ENCODE measurements around the gene SATB2.

The SATB2 gene

DNA sequence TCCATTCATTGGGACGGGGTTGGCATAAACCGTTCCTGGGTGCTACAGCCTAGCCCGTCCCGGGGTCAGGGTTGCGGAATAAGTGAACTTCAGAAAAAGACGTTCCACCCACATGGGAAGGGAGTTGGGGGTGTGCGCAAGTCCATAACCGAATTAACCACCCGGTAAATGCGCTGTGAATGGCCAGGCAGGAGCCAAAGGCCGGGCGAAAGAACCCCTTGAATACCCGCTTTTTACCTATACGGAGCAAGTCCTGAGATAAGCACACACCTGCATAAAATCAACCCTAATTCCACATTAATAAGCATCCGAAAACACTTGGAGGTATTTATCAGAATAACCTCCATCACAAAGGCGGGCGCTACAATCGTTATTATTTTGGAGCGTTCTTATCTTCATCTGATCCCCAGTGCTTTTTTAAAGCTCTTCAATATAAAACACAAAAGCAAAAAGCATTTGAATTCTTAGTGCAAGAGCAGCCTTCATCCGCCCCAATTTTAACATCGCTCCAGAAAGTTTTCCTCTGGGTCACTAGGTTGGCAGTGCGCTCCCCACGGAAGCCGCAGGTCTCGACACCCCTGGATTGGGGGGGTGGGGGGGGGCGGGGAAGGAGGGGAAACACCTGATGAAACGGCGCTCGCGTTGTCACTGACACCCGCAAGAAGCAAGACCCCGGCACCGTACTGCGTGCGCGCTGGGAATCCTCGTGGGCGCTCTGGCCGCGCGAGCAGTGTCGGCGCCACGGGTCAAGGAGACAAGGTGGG is 1.2 kb downstream of the SATB2 start:
- Histone ChIP-seq H3K4me1 (ENCODE audit: insufficient read depth, low read length) (peaks cover 13% of the 10 kb centered on the region; the same call in 1 of the 2 replicates), H3K27ac (ENCODE audit: low read length) (no peak overlapping the region), H4K20me1 (ENCODE audit: insufficient read depth, low read length) (no peaks in the 10 kb centered on the region), H3K79me2 (ENCODE audit: insufficient read depth, low read length) (no peaks in the 10 kb centered on the region), H3K36me3 (ENCODE audit: insufficient read depth, low read length) (no peaks in the 10 kb centered on the region), H3K4me2 (ENCODE audit: insufficient read depth, low read length) (no peak overlapping the region), H3K9ac (ENCODE audit: low read depth, low read length) (no peak overlapping the region), H2AFZ (ENCODE audit: low read depth, low read length) (no peak overlapping the region), H3K27me3 (ENCODE audit: insufficient read depth, low read length, poor library complexity) (peaks cover 15% of the 10 kb centered on the region), H3K9me3 (ENCODE audit: insufficient read depth, low read length, severe bottlenecking) (no peaks in the 10 kb centered on the region), H3K4me3 (ENCODE audit: low read depth in 1 of 2, low read length in 2 of 2) (no peak overlapping the region)
- no peak for DNase-seq
- TF ChIP-seq EZH2 (IDR thresholded peaks at IDR 0.05; ENCODE audit: borderline replicate concordance, low read depth, low read length, severe bottlenecking): no peak
- TF ChIP-seq, protein P1, sequence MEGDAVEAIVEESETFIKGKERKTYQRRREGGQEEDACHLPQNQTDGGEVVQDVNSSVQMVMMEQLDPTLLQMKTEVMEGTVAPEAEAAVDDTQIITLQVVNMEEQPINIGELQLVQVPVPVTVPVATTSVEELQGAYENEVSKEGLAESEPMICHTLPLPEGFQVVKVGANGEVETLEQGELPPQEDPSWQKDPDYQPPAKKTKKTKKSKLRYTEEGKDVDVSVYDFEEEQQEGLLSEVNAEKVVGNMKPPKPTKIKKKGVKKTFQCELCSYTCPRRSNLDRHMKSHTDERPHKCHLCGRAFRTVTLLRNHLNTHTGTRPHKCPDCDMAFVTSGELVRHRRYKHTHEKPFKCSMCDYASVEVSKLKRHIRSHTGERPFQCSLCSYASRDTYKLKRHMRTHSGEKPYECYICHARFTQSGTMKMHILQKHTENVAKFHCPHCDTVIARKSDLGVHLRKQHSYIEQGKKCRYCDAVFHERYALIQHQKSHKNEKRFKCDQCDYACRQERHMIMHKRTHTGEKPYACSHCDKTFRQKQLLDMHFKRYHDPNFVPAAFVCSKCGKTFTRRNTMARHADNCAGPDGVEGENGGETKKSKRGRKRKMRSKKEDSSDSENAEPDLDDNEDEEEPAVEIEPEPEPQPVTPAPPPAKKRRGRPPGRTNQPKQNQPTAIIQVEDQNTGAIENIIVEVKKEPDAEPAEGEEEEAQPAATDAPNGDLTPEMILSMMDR (IDR thresholded peaks at IDR 0.05; ENCODE audit: borderline replicate concordance, extremely low read depth, low read length, poor library complexity, severe bottlenecking): no peak
- ATAC-seq (ENCODE audit: insufficient read depth, low read depth): no peak

DNA sequence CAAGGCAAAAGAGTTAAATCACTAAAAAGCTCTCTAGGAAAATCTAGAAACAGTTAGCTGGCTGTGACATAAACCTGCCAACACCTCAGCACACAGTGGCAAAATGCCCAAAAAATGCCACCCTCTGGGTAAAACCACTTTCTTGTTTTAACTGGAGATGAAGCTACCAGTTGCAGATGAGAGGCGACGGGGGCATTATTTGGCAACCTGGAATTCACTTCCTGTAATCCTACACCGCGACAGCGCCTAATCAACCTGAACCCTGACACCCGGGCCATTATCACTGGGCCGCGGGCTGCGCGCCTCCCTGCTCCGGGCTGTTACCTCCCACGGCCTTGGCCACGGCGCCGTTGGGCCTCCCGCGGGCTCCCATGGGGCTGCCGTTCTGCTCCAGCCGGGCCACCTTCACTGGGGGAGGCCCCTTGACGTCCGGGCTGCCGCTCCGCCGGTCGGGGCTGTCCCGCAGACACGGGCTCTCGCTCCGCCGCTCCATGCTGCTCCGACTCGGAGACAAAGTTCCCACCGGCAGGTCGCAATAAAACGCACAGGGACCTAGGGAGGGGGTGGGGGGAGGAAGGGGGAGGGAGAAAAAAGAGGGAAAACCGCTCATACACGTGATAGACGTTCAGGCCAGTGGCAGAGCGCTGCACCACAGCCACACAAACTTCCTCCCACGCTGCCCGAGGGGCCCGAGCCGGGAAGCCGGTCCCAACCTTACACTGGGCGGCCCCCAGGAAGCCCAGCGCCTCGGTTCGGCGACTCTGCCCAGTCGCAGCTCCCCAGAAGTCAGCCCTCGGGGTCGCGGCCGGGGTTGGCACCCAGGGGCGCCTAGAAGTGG is 2.0 kb downstream of the SATB2 start:
- Histone ChIP-seq H3K4me3 (ENCODE audit: low read depth in 1 of 2, low read length in 2 of 2) (no peak overlapping the region), H3K27me3 (ENCODE audit: insufficient read depth, low read length, poor library complexity) (peaks cover 15% of the 10 kb centered on the region), H3K9ac (ENCODE audit: low read depth, low read length) (no peak overlapping the region), H4K20me1 (ENCODE audit: insufficient read depth, low read length) (no peaks in the 10 kb centered on the region), H2AFZ (ENCODE audit: low read depth, low read length) (no peak overlapping the region), H3K79me2 (ENCODE audit: insufficient read depth, low read length) (no peaks in the 10 kb centered on the region), H3K9me3 (ENCODE audit: insufficient read depth, low read length, severe bottlenecking) (no peaks in the 10 kb centered on the region), H3K36me3 (ENCODE audit: insufficient read depth, low read length) (no peaks in the 10 kb centered on the region), H3K27ac (ENCODE audit: low read length) (no peak overlapping the region), H3K4me1 (ENCODE audit: insufficient read depth, low read length) (peaks cover 13% of the 10 kb centered on the region; the same call in 1 of the 2 replicates), H3K4me2 (ENCODE audit: insufficient read depth, low read length) (no peak overlapping the region)
- TF ChIP-seq EZH2 (IDR thresholded peaks at IDR 0.05; ENCODE audit: borderline replicate concordance, low read depth, low read length, severe bottlenecking): no peak
- TF ChIP-seq, protein P1 (IDR thresholded peaks at IDR 0.05; ENCODE audit: borderline replicate concordance, extremely low read depth, low read length, poor library complexity, severe bottlenecking): no peak
- DNase-seq (no peak), ATAC-seq (ENCODE audit: insufficient read depth, low read depth) (no peak)

DNA sequence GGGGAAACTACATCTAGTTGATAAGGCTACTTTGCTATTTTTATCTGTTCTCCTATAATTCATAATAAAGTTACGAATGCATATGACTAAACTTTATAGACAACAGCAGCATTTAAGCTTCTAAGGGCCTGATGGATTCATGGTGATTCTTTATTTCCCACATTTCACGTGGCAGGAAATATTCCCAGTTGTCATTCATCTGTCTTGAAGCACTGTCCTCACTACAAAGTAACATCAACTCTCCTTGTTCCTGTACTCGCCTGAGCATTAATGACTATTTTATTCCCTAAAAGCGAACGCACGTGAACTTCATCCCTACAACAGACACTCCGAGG is 2.6 kb downstream of the SATB2 start:
- DNase-seq (no peak), ATAC-seq (ENCODE audit: insufficient read depth, low read depth) (no peak)
- Histone ChIP-seq H3K79me2 (ENCODE audit: insufficient read depth, low read length) (no peaks in the 10 kb centered on the region), H3K4me3 (ENCODE audit: low read depth in 1 of 2, low read length in 2 of 2) (no peak overlapping the region), H3K9me3 (ENCODE audit: insufficient read depth, low read length, severe bottlenecking) (no peaks in the 10 kb centered on the region), H3K4me1 (ENCODE audit: insufficient read depth, low read length) (peaks cover 11% of the 10 kb centered on the region; the same call in 1 of the 2 replicates), H2AFZ (ENCODE audit: low read depth, low read length) (no peak overlapping the region), H3K9ac (ENCODE audit: low read depth, low read length) (no peak overlapping the region), H3K36me3 (ENCODE audit: insufficient read depth, low read length) (no peaks in the 10 kb centered on the region), H4K20me1 (ENCODE audit: insufficient read depth, low read length) (no peaks in the 10 kb centered on the region), H3K27me3 (ENCODE audit: insufficient read depth, low read length, poor library complexity) (peaks cover 15% of the 10 kb centered on the region), H3K4me2 (ENCODE audit: insufficient read depth, low read length) (no peak overlapping the region), H3K27ac (ENCODE audit: low read length) (no peak overlapping the region)
- TF ChIP-seq EZH2 (IDR thresholded peaks at IDR 0.05; ENCODE audit: borderline replicate concordance, low read depth, low read length, severe bottlenecking): no peak
- TF ChIP-seq, protein P1 (IDR thresholded peaks at IDR 0.05; ENCODE audit: borderline replicate concordance, extremely low read depth, low read length, poor library complexity, severe bottlenecking): no peak
